ENCODE measurements around the gene DERA. TPM values are rescaled to one million over a fixed set of nuclear protein-coding genes. Genes with fewer than 3 reads are reported as not detected.
"Not testable (repeated sequence)": the region's sequence is repeated elsewhere in the genome, so short reads cannot be mapped to it uniquely, and the experiment has no call there.

DERA gene
- total RNA-seq, 1 donor from 2014 or later = 39.3 TPM

DNA sequence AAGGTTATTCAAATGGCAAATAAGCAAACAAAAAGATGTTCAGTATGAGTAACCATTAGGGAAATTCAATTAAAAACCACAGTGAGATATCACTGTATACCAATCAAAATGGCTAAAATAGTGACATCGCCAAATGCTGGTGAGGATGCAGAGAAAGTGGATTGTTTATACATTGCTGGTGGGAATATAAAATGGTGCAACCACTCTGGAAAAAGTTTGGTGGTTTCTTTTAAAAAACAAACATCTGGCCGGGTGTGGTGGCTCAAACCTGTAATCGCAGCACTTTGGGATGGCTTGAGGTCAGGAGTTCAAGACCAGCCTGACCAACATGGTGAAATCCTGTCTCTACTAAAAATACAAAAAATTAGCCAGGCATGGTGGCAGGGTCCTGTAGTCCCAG is 42.9 kb upstream of the DERA start:
- TF ChIP-seq, protein P1, sequence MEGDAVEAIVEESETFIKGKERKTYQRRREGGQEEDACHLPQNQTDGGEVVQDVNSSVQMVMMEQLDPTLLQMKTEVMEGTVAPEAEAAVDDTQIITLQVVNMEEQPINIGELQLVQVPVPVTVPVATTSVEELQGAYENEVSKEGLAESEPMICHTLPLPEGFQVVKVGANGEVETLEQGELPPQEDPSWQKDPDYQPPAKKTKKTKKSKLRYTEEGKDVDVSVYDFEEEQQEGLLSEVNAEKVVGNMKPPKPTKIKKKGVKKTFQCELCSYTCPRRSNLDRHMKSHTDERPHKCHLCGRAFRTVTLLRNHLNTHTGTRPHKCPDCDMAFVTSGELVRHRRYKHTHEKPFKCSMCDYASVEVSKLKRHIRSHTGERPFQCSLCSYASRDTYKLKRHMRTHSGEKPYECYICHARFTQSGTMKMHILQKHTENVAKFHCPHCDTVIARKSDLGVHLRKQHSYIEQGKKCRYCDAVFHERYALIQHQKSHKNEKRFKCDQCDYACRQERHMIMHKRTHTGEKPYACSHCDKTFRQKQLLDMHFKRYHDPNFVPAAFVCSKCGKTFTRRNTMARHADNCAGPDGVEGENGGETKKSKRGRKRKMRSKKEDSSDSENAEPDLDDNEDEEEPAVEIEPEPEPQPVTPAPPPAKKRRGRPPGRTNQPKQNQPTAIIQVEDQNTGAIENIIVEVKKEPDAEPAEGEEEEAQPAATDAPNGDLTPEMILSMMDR (IDR thresholded peaks at IDR 0.05; ENCODE audit: insufficient read depth, low read length, poor library complexity, severe bottlenecking) = no peak
- Histone ChIP-seq H3K4me3 (ENCODE audit: low read depth, low read length) (no peak overlapping the region), H3K27me3 (ENCODE audit: control insufficient read depth, insufficient read depth, low read length) (no peaks in the 10 kb centered on the region), H3K36me3 (ENCODE audit: control insufficient read depth, insufficient read depth, low read length) (no peaks in the 10 kb centered on the region)
- no peak for DNase-seq (ENCODE audit: low read depth)

DNA sequence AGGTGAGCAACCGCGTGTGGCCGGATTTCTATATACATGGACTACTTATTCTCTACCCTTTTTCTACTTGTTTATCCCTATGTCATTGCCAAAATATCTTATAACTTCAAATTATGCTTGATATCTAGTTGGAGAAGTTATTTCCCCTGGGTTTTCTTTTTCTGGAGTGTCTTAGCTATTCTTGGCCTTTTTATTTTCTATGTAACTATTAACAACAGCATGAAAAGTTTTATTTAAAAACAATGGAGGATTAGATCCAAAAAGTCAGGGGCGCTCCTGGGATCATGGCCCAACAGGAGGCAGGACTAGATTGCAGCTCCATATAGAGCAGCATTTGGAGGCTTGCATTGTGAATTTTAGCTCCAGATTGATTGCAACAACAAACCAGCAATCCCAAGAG is 37.6 kb upstream of the DERA start:
- H3K36me3 ChIP-seq (ENCODE audit: control insufficient read depth, insufficient read depth, low read length) = no peaks in the 10 kb centered on the region
- TF ChIP-seq, protein P1 (IDR thresholded peaks at IDR 0.05; ENCODE audit: insufficient read depth, low read length, poor library complexity, severe bottlenecking) = no peak

DNA sequence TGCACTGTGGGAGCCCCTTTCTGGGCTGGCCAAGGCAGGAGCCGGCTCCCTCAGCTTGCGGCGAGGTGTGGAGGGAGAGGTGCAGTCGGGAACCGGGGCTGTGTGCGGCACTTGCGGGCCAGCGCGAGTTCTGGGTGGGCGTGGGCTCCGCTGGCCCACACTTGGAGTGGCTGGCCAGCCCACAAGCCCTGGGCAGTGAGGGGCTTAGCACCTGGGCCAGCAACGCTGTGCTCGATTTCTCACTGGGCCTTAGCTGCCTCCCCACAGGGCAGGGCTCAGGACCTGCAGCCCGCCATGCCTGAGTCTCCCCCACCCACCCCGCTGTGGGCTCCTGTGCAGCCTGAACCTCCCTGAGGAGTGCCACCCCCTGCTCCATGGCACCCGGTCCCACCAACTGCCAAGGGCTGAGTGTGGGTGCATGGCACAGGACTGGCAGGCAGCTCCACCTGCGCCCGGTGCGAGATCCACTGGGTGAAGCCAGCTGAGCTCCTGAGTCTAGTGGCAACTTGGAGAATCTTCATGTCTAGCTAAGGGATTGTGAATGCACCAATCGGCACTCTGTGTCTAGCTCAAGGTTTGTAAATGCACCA is 36.5 kb upstream of the DERA start:
- H3K36me3 ChIP-seq (ENCODE audit: control insufficient read depth, insufficient read depth, low read length); DNase-seq (ENCODE audit: low read depth); H3K27me3 ChIP-seq (ENCODE audit: control insufficient read depth, insufficient read depth, low read length); H3K4me3 ChIP-seq (ENCODE audit: low read depth, low read length): not testable (repeated sequence)

More for the DNA sequence above, 37.6 kb upstream of the DERA start:
- no peaks in the 10 kb centered on the region for H3K27me3 ChIP-seq (ENCODE audit: control insufficient read depth, insufficient read depth, low read length)
- no peak for DNase-seq (ENCODE audit: low read depth)
- no peak overlapping the region for H3K4me3 ChIP-seq (ENCODE audit: low read depth, low read length)

DNA sequence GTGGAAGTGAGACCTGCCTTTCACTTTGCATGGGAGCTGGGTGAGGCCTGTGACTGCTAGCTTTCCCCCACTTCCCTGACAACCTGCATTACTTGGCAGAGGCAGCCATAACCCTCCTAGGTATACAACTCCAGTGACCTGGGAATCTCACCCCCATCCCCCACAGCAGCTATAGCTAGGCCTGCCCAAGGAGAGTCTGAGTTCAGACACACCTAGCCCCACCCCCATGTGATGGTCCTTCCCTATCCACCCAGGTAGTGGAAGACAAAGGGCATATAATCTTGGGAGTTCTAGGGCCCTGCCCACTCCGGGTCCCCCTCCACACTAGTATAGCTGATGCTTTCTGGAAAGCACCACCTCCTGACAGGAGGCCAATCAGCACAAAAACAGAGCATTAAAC is 35.3 kb upstream of the DERA start:
- Histone ChIP-seq H3K27me3 (ENCODE audit: control insufficient read depth, insufficient read depth, low read length) (no peaks in the 10 kb centered on the region), H3K36me3 (ENCODE audit: control insufficient read depth, insufficient read depth, low read length) (no peaks in the 10 kb centered on the region), H3K4me3 (ENCODE audit: low read depth, low read length) (no peak overlapping the region)
- TF ChIP-seq, protein P1 (IDR thresholded peaks at IDR 0.05; ENCODE audit: insufficient read depth, low read length, poor library complexity, severe bottlenecking) = no peak
- DNase-seq (ENCODE audit: low read depth) = no peak

DNA sequence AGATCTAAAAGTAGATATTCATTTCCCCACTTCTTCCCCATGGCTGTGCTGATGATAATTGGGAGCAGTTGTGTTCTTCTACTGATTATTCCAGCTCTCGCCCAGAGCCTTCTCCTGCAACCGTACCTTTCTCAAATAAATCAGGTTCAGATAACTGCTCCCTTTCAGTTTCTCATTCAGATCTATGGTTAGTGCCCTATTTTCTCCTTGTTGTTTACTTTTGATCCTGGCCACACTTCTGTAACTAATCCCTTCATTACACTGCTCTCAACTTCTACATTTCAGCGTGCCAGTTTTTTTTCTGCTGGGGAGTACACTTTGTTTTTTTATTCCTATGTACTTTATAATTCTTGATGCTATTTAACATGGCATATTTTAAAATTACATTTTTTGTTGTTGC is 31.7 kb upstream of the DERA start:
- Histone ChIP-seq H3K27me3 (ENCODE audit: control insufficient read depth, insufficient read depth, low read length) (no peaks in the 10 kb centered on the region), H3K36me3 (ENCODE audit: control insufficient read depth, insufficient read depth, low read length) (no peaks in the 10 kb centered on the region), H3K4me3 (ENCODE audit: low read depth, low read length) (no peak overlapping the region)
- TF ChIP-seq, protein P1 (IDR thresholded peaks at IDR 0.05; ENCODE audit: insufficient read depth, low read length, poor library complexity, severe bottlenecking) = no peak
- DNase-seq (ENCODE audit: low read depth) = no peak

DNA sequence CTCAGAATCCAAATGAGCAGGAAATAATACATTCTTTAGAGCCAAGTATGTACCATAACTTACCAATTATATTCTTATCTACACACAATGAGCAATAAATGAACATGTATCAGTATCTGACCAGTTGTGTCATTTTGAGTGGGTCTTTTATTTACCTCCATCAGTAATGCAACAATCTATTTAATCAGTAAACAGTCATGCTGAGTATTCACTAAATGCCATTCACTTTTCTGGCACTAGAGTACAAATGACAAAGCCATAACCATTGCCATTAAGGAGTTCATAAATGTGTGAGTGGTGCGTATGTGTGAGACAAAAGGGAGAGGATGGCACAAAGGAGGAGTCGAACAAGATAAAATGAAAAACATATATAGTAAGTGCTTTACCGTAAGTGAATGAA is 30.4 kb upstream of the DERA start:
- H3K36me3 ChIP-seq (ENCODE audit: control insufficient read depth, insufficient read depth, low read length) = no peaks in the 10 kb centered on the region
- H3K27me3 ChIP-seq (ENCODE audit: control insufficient read depth, insufficient read depth, low read length) = no peaks in the 10 kb centered on the region
- TF ChIP-seq, protein P1 (IDR thresholded peaks at IDR 0.05; ENCODE audit: insufficient read depth, low read length, poor library complexity, severe bottlenecking) = no peak
- no peak for DNase-seq (ENCODE audit: low read depth)
- H3K4me3 ChIP-seq (ENCODE audit: low read depth, low read length) = no peak overlapping the region
